ENCODE results near the gene HIVEP3.

HIVEP3 gene

DNA sequence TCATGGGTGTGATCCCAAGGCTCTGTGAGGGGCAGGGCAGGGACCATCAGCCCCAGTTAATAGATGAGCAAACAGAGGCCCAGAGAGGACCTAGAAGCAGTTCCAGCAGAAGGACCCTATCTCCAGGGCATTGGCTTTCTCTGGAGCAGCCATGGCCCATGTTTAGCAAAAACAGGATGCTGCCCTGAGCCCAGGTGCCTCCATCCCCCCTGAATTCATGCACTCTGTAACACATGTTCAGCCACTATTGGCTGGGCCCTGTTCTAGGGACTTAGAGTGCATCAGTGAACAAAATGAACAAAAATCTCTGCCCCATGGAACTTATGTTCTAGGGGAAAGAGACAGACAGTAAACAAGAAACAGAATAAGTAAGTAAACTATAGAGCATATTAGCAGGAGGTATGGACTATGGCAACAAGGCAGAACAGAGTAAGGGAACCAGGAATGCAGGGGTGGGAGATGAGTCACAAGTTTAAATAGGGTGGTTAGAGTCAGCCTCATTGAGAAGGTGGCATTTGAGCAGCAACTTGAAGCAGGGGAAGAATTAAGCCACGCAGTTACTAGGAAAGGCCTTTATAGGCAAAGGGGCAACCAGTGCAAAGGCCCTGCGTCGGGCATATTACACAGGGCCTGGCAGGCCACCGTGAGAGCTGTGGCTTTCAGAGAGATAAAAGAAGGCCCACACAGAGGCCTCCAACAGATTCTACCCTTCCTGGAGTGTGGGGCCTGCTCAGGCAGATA lies 248.3 kb downstream of the HIVEP3 start:
- no peak overlapping the region for H3K4me3 ChIP-seq (ENCODE audit: low read depth in 1 of 2, low read length in 2 of 2)
- no peak overlapping the region for H3K9ac ChIP-seq (ENCODE audit: low read length)
- no peaks in the 10 kb centered on the region for H3K36me3 ChIP-seq (ENCODE audit: insufficient read depth, low read length)
- H3K4me1 ChIP-seq (ENCODE audit: insufficient read depth, low read length): no peaks in the 10 kb centered on the region
- no peaks in the 10 kb centered on the region for H3K9me3 ChIP-seq (ENCODE audit: low read length)
- no peak overlapping the region for H3K27ac ChIP-seq (ENCODE audit: low read depth, low read length)
- H3K27me3 ChIP-seq (ENCODE audit: control insufficient read depth in 1 of 2, insufficient read depth in 2 of 2, low read length in 2 of 2): no peaks in the 10 kb centered on the region

GRCh38 chr1:41668967-41669366 lies 249.8 kb downstream of the HIVEP3 start:
- Histone ChIP-seq H3K4me3 (ENCODE audit: low read depth in 1 of 2, low read length in 2 of 2) (no peak overlapping the region), H3K36me3 (ENCODE audit: insufficient read depth, low read length) (no peaks in the 10 kb centered on the region), H3K9ac (ENCODE audit: low read length) (no peak overlapping the region), H3K27me3 (ENCODE audit: control insufficient read depth in 1 of 2, insufficient read depth in 2 of 2, low read length in 2 of 2) (no peaks in the 10 kb centered on the region), H3K27ac (ENCODE audit: low read depth, low read length) (no peak overlapping the region), H3K4me1 (ENCODE audit: insufficient read depth, low read length) (no peaks in the 10 kb centered on the region), H3K9me3 (ENCODE audit: low read length) (no peaks in the 10 kb centered on the region)

- no peaks in the 10 kb centered on the region for H3K9me3 ChIP-seq (ENCODE audit: low read length)
- H3K27ac ChIP-seq (ENCODE audit: low read depth, low read length): no peak overlapping the region
- H3K9ac ChIP-seq (ENCODE audit: low read length): no peak overlapping the region
- H3K27me3 ChIP-seq (ENCODE audit: control insufficient read depth in 1 of 2, insufficient read depth in 2 of 2, low read length in 2 of 2): no peaks in the 10 kb centered on the region
- H3K4me1 ChIP-seq (ENCODE audit: insufficient read depth, low read length): no peaks in the 10 kb centered on the region
- H3K4me3 ChIP-seq (ENCODE audit: low read depth in 1 of 2, low read length in 2 of 2): no peak overlapping the region
- H3K36me3 ChIP-seq (ENCODE audit: insufficient read depth, low read length): no peaks in the 10 kb centered on the region
Measured at GRCh38 chr1:41668054-41668660, 250.6 kb downstream of the HIVEP3 start.

- H3K4me1 ChIP-seq (ENCODE audit: insufficient read depth, low read length): no peaks in the 10 kb centered on the region
- no peaks in the 10 kb centered on the region for H3K36me3 ChIP-seq (ENCODE audit: insufficient read depth, low read length)
- no peaks in the 10 kb centered on the region for H3K9me3 ChIP-seq (ENCODE audit: low read length)
- no peak overlapping the region for H3K27ac ChIP-seq (ENCODE audit: low read depth, low read length)
- no peak overlapping the region for H3K9ac ChIP-seq (ENCODE audit: low read length)
- no peaks in the 10 kb centered on the region for H3K27me3 ChIP-seq (ENCODE audit: control insufficient read depth in 1 of 2, insufficient read depth in 2 of 2, low read length in 2 of 2)
- H3K4me3 ChIP-seq (ENCODE audit: low read depth in 1 of 2, low read length in 2 of 2): no peak overlapping the region
Measured at GRCh38 chr1:41666981-41667631, 251.6 kb downstream of the HIVEP3 start.

- no peaks in the 10 kb centered on the region for H3K27me3 ChIP-seq (ENCODE audit: control insufficient read depth in 1 of 2, insufficient read depth in 2 of 2, low read length in 2 of 2)
- no peak overlapping the region for H3K27ac ChIP-seq (ENCODE audit: low read depth, low read length)
- H3K4me1 ChIP-seq (ENCODE audit: insufficient read depth, low read length): peaks cover 3% of the 10 kb centered on the region
- H3K4me3 ChIP-seq (ENCODE audit: low read depth in 1 of 2, low read length in 2 of 2): no peak overlapping the region
- no peaks in the 10 kb centered on the region for H3K9me3 ChIP-seq (ENCODE audit: low read length)
- H3K36me3 ChIP-seq (ENCODE audit: insufficient read depth, low read length): no peaks in the 10 kb centered on the region
- no peak overlapping the region for H3K9ac ChIP-seq (ENCODE audit: low read length)
Measured at GRCh38 chr1:41665962-41666917, 252.5 kb downstream of the HIVEP3 start.

DNA sequence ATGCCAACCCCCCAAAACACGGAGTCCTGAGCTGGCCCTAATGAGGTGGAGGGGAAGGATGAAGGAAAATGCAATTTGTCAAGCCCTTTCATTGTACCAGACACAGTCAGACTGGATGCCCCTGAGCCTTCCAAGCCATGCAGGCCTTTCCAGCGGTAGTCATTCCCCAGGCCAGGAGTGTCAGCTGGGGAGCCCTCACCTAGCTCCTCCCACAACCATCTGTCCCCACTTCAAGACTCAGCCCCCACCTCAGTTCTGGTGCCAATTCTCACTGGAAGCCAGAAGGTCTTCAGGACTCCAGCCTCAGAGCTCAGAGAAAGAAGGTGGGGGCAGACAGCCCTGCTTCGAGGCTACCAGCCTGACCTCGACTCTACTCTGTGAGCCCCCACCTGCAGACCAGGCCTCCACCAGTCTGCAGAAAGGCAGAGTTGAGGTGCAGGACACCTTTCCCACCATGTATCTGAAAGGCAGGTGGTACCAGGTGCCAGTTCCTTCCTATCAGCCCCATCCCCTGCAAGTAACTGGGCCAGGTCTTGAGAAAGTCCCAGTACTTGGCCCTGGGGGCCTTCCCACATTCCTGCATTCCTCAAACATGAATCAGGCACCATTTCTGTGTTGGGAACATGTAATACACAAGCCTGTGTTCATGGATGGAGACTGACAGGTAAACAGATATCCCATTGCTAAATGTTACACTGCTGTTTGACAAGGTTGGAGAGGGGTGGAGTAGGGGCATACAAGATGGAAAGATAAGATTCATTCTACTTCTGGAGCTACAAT lies 253.7 kb downstream of the HIVEP3 start:
- Histone ChIP-seq H3K36me3 (ENCODE audit: insufficient read depth, low read length) (no peaks in the 10 kb centered on the region), H3K4me3 (ENCODE audit: low read depth in 1 of 2, low read length in 2 of 2) (no peak overlapping the region), H3K27me3 (ENCODE audit: control insufficient read depth in 1 of 2, insufficient read depth in 2 of 2, low read length in 2 of 2) (no peaks in the 10 kb centered on the region), H3K9ac (ENCODE audit: low read length) (no peak overlapping the region), H3K9me3 (ENCODE audit: low read length) (no peaks in the 10 kb centered on the region), H3K4me1 (ENCODE audit: insufficient read depth, low read length) (peaks cover 5% of the 10 kb centered on the region), H3K27ac (ENCODE audit: low read depth, low read length) (no peak overlapping the region)

DNA sequence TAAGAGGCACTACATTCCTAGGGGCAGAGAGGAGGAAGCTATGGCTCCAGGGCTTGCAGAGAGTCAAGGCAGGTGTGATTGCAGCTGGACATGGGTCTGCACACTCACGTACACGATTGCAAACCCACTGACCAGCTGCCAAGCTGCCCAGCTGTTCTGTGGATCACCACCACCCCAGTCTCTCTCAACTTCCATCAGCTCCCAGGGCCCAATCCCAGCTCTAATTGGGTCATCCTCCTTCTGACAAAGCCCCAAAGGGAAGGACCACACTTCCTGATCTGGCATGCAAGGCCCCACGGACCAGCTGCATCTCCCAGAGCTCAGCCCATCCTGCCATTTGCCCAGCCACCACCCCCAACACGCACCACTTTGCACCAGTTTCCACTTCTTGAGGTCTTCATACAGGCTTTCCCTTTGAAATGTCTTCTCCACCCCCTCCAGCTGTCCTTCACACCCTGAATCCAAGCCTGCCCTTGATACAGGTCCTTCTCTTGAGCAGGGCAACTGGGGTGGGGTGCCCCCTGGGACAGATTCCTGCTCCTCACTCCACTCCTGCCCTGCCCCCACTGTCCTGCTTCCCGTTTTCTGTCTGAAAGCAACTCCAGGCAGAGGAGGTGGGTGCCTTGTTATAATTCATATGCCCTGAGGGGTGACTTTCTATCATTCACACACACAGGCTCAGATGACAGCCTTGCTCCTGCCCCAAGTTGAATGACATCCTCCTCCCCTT lies 254.9 kb downstream of the HIVEP3 start:
- peaks cover 5% of the 10 kb centered on the region for H3K4me1 ChIP-seq (ENCODE audit: insufficient read depth, low read length)
- no peaks in the 10 kb centered on the region for H3K9me3 ChIP-seq (ENCODE audit: low read length)
- H3K27ac ChIP-seq (ENCODE audit: low read depth, low read length): no peak overlapping the region
- no peak overlapping the region for H3K4me3 ChIP-seq (ENCODE audit: low read depth in 1 of 2, low read length in 2 of 2)
- H3K36me3 ChIP-seq (ENCODE audit: insufficient read depth, low read length): no peaks in the 10 kb centered on the region
- H3K27me3 ChIP-seq (ENCODE audit: control insufficient read depth in 1 of 2, insufficient read depth in 2 of 2, low read length in 2 of 2): no peaks in the 10 kb centered on the region
- H3K9ac ChIP-seq (ENCODE audit: low read length): no peak overlapping the region

DNA sequence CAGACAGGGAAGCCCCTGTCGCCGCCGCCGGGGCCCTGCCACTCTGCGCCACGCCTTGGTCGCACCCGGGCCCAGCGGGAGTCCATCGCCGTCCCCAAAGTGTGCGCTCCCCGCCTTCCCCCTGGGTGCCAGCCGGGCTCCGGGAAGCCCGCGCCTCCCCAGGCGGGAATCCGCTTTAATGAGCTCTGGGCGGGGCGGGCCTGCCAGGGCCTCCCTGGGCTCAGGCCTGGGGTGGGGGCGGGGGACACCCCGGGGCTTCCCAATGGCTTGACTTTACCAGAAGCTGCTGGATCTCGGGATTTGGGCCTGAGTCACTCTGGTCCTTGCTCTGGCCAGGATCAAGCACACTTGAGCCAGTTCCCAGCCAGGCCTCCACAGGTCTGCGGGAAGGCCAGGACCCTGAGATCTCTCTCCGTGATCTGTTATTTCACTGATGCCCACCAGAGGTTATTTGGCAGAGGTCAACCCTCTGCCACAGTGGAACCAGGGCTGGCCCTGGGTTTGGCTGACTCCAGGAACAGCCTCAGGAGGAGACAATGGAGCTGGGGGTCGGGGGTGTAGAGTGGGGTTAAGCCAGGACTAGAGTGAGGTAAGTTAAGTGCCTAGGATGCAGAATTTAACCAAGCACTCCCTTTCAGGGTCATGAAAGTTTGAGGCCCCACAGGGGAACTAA lies 255.8 kb downstream of the HIVEP3 start:
- H3K27me3 ChIP-seq (ENCODE audit: control insufficient read depth in 1 of 2, insufficient read depth in 2 of 2, low read length in 2 of 2): no peaks in the 10 kb centered on the region
- H3K4me1 ChIP-seq (ENCODE audit: insufficient read depth, low read length): peaks cover 5% of the 10 kb centered on the region
- no peaks in the 10 kb centered on the region for H3K36me3 ChIP-seq (ENCODE audit: insufficient read depth, low read length)
- H3K4me3 ChIP-seq (ENCODE audit: low read depth in 1 of 2, low read length in 2 of 2): peak overlapping the region in 1 of 2 donors; percentile 65
- H3K27ac ChIP-seq (ENCODE audit: low read depth, low read length): peak overlapping the region; percentile 64
- no peak overlapping the region for H3K9ac ChIP-seq (ENCODE audit: low read length)
- H3K9me3 ChIP-seq (ENCODE audit: low read length): no peaks in the 10 kb centered on the region

DNA sequence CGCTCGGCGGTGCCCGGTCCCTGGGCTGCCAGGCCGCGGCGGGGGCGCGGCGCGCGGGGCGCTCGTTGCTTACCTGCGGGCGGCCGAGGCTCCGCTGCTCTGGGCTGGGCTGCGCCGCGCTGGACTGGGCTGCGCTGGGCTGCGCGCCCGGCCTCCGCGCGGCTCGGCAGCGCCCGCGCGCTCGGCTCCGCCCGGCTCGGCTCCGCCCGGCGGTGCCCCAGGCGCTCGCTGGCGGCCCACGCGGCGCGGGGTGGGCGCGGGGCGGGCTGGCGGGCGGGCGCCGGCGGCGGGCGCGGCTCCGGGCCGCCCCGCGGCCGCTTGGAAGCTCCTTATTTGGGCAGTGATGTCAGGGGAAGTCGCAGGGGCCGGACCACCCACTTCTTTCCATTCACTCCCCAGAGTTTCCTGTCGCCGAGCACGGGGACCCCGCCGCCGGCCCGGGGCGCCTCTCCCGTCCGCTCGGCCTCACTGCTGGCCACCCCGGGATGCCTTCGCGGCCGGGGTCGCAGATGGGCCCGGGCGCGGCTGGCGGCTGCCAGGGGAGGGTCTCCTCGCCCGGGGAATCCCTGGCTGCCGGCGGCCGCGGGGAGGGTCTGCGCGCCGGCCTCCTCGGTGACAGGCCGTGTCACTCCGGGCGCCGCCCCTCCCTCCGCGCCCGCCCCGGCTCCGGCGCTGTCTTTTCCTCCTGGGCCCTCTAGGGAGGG lies 256.5 kb downstream of the HIVEP3 start:
- H3K9ac ChIP-seq (ENCODE audit: low read length): no peak overlapping the region

More for the DNA sequence above, 256.5 kb downstream of the HIVEP3 start:
- Histone ChIP-seq H3K27me3 (ENCODE audit: control insufficient read depth in 1 of 2, insufficient read depth in 2 of 2, low read length in 2 of 2) (no peaks in the 10 kb centered on the region), H3K4me3 (ENCODE audit: low read depth in 1 of 2, low read length in 2 of 2) (peak overlapping the region; percentile 53 to 65), H3K9me3 (ENCODE audit: low read length) (no peaks in the 10 kb centered on the region), H3K27ac (ENCODE audit: low read depth, low read length) (peak overlapping the region; percentile 64), H3K36me3 (ENCODE audit: insufficient read depth, low read length) (no peaks in the 10 kb centered on the region), H3K4me1 (ENCODE audit: insufficient read depth, low read length) (peaks cover 5% of the 10 kb centered on the region)
